Left ventricle myocardium superior (tissue), 1 donor: ENCODE data around the gene MMD. TPM values are rescaled to one million over a fixed set of nuclear protein-coding genes. Genes with fewer than 3 reads are reported as not detected.
"Not testable (repeated sequence)": the region's sequence is repeated elsewhere in the genome, so short reads cannot be mapped to it uniquely, and the experiment has no call there.

Experiments
- ATAC-seq: fragments of 200-7000 bp; cut with Tn5 transposase; one replicate; pipeline ENCODE4 v1.9.1; 2020; ENCODE audit warnings: mild to moderate bottlenecking, moderate library complexity
- DNase-seq: peaks from one replicate; pipeline ENCODE4 v3.0.0-alpha.2; 2020
- intact Hi-C: fragments of 100-400 bp; cut with micrococcal nuclease; formaldehyde crosslinking; loops from one replicate; pipeline ENCODE4 v1.11.0; 2022
- long read RNA-seq: library from polyadenylated mRNA; unstranded; transcript quantifications from one replicate; pipeline ENCODE4 v2.0.0, GENCODE V29; 2021
- total RNA-seq: library from RNA; stranded (reverse); fragmentation: NEBNext Ultra II Directional; extraction: Animal tissue kit (Norgen Biotek cat#: 25700); gene quantifications from one replicate; pipeline ENCODE4 v1.2.1, GENCODE V29; 2021
- donor health status: DM: no; HTN: yes; CAD: no; lungs with severe emphysema.

MMD gene, protein sequence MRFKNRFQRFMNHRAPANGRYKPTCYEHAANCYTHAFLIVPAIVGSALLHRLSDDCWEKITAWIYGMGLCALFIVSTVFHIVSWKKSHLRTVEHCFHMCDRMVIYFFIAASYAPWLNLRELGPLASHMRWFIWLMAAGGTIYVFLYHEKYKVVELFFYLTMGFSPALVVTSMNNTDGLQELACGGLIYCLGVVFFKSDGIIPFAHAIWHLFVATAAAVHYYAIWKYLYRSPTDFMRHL
- total RNA-seq = 17.0 TPM
- long read RNA-seq, transcript MMD-201 (7 exons, 2,735 nt) = major isoform, 20 of 25 reads
- long read RNA-seq, partial matches to known transcripts = 0 of 25 reads
- long read RNA-seq, other reads (novel, unspliced or antisense) = 2 of 25 reads

GRCh38 chr17:55421179-55421934, at the start of gene MMD:
Gene MMD (minus strand): TSS chr17:55421835. CDS start chr17:55421695, 140 bp downstream.
- DNase-seq (no peak), ATAC-seq (peak; percentile 22)
- intact Hi-C loops = no loop called here

DNA sequence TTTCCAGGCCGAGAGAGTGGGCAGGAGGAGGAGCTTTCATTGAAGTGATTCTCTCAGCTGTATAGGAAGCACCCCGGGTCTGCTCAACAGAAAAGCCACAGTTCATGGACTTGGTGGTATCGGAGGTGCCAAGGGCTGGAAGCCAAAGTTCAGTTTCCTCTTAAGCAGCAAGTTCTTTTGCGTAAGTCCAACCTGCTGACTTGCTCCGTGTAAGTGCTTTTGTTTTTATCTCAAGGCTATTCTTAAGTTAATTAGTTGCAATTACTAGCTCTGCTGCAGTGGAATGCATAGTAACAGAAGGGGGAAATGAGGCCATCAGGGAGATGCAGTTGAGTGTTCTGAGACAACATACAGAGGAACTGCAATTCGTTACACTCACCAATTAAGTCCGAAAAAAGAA, 45.0 kb upstream of the MMD start:
- peak; percentile 85 for ATAC-seq
- intact Hi-C loops = no loop called here
- DNase-seq = no peak

GRCh38 chr17:55465771-55466170, 44.1 kb upstream of the MMD start:
- ATAC-seq = peak; percentile 85
- intact Hi-C loops, DNase-seq: not testable (repeated sequence)

GRCh38 chr17:55463600-55463999, 42.0 kb upstream of the MMD start:
- ATAC-seq = no peak
- DNase-seq = no peak
- intact Hi-C loops = no loop called here

DNA sequence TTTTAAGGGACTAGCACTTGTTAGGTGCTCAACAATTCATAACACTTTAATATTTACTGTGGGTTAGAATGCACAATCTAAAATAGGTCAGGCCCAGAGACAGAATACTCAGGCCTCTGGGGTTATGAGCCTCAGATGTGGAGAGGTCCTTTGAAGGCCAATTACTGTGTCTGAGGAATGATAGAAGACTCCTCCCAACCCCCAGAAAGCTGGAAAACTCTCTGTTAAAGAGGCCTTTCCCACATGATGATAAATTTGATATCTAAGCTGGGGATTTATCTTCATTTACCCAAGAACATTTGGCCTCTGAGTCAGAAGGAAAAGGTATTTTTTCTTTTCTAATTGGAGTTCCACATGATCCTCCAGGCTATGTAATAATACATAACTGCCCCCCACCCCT, 41.1 kb upstream of the MMD start:
- ATAC-seq (no peak), DNase-seq (no peak)
- intact Hi-C loops = no loop called here

DNA sequence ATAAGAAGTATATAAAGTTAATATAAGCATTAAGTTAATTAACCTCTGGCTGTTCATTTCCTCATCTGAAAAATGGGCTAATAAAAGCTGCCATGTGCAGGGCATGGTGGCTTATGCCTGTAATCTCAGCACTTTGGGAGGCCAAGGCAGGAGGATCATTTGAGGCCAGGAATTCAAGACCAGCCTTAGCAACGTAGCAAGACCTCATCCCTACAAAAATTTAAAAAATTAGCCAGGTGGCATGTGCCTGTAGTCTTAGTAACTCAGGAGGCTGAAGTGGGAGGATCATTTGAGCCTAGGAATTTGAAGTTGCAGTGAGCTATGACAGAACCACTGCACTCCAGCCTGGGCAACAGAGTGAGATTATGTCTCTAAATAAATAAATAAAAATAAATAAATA, 40.6 kb upstream of the MMD start:
- intact Hi-C loops = no loop called here
- no peak for DNase-seq
- ATAC-seq = no peak

GRCh38 chr17:55458978-55459377, 37.3 kb upstream of the MMD start:
- intact Hi-C loops = no loop called here
- ATAC-seq (no peak), DNase-seq (no peak)

DNA sequence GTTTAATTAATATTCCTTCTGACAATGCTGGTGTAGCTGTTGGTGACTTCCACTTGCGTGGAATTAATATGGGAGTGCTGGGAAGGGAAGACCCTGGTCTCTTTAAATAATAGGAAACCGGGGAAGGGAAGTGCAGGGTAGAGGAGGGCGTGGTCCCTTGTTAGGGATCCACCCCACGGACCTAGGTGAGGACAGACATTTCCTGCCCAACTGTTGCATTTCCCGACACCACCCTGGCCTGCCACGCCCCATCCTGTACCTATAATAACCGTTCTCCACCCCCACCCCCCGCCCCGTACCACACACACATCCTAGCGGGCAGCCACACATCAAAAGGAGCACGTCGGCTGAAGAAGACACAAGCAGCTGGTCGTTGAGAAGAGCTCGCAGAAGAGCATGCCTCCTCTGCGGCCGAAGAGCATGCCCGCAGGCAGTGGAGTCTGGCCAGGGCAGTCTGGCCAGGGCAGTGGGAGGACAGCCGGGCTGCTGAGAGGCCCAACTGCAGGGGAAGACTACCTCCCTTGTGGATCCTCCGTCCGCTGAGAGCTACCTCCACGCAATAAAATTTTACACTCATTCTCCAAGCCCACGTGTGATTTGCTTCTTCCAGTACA, 36.8 kb upstream of the MMD start:
- DNase-seq = no peak

GRCh38 chr17:55456307-55457240, 34.9 kb upstream of the MMD start:
- no peak for ATAC-seq
- intact Hi-C loops = no loop called here
- no peak for DNase-seq

More for the DNA sequence above, 36.8 kb upstream of the MMD start:
- intact Hi-C loops = no loop called here
- no peak for ATAC-seq

DNA sequence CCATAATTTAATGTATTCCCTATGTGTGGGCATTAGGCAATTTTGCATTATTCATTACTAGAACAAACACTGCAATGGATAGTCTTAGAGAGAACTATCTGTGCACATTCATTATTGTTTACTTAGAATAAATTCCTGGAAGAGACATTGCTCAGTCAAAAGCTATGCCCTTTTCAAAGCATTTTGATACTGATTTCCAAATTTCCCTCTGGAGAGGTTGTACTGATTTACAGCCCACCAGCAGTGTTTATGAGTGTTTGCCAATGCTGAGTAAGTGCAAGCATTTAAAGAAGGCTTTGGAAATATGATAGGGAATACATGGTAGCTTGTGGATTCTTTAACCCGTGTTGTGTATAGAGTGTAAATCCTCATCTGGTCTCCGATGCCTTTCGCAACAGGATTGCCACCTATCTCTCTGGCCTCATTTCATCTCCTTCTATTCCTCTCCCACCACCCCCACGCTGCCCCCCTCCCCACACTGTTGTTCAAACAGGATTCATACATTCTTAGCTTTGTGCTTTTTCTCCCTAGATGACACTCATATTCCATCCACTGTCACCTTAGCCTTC, 33.4 kb upstream of the MMD start:
- no peak for DNase-seq
- no peak for ATAC-seq
- intact Hi-C loops = no loop called here

GRCh38 chr17:55453839-55454557, 32.4 kb upstream of the MMD start:
- DNase-seq = no peak
- peak; percentile 39 for ATAC-seq
- intact Hi-C loops = no loop called here

GRCh38 chr17:55452139-55452790, 30.6 kb upstream of the MMD start:
- peak; percentile 42 for DNase-seq
- peak; percentile 95 for ATAC-seq
- intact Hi-C loops = no loop called here

GRCh38 chr17:55451758-55452138, 30.1 kb upstream of the MMD start:
- DNase-seq = no peak
- intact Hi-C loops = no loop called here
- no peak for ATAC-seq

GRCh38 chr17:55451203-55451641, 29.6 kb upstream of the MMD start:
- ATAC-seq (no peak), DNase-seq (no peak)
- intact Hi-C loops = no loop called here

DNA sequence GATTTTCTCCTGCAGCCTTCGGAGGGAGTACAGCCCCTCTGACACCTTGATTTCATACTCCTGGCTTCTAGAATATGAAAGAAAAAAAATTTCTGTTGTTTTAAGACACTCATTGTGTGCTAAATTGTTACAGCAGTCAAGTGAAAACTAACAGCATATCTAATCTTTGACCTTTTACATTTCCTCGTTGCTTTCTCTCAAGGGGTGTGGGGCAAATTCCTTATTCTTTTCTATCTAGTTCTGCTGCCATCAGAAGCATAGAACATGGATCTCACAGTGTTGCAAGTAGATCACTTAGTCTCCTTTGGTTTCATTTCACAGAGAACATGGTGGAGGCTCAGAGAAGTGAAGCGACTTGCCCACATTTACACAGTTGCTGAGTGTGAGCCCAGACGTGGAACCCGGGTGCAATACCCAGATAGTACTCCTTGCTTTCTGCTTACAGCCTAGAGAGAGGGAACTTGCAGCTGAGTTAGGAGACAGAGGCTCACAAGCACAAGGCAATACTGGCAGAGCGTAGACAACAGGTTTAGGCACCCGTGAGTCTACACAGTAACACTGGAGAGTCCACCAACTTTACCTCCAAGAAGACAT, 28.7 kb upstream of the MMD start:
- ATAC-seq = no peak
- no peak for DNase-seq
- intact Hi-C loops = no loop called here

DNA sequence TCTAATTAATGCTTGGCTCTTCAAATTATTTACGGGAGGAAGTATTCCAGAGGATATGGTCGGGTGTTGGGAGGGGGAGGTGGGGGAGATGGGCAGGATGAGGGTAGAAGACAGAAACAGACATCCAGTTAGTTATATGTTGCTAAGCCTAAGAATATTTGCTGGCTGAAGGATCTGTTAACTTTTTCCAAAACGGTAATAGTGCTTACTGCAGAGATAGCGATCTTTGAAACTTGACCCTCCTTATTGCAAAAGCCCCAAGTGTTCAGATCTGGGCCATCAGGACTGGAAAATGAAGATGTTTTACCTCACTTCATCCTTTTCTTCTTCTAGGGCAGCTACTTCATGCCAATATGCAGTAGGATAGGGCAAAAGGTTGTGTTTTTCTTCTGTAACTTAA, 27.0 kb upstream of the MMD start:
- no peak for ATAC-seq
- intact Hi-C loops = no loop called here

DNA sequence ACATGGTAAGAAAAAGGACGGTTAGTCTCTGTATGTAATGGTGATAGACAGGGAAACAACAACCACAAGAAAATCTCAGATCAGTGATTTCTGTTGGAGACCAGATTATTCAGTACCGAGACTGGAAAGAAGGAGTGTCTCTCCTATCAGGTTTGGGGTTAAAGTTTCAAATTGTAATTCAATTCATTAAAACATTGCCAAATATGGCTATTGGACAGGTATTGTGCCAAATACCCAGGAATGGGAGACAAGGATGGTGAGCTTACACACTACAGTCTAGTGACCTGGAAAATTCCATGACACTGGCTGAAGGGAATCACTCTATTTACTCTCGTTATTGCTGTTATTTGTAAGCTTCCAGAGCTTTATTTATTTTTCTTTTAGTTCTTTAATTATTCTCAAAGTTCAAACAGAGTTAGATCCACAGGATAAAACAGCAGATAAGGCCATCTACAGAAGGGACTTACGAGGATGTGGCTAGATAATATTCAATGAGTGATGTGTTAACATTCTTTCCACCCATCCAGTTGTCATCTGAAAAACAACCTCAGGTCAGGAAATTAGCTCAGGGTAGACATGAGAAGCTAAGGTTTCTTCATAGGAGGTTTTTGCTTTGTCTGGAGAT, 25.1 kb upstream of the MMD start:
- no peak for DNase-seq
- no peak for ATAC-seq
- intact Hi-C loops = no loop called here

More for the DNA sequence above, 27.0 kb upstream of the MMD start:
- DNase-seq = no peak
